ENCODE measurements around the gene KCTD7. TPM values are rescaled to one million over a fixed set of nuclear protein-coding genes. Genes with fewer than 3 reads are reported as not detected.

Gene KCTD7
- total and polyA plus RNA-seq, 10 of the 15 experiments (the other 5 are each of a cell fraction or from before 2014, with no cell fraction given) = 1.6 to 18.0 (median 9.4) TPM

DNA sequence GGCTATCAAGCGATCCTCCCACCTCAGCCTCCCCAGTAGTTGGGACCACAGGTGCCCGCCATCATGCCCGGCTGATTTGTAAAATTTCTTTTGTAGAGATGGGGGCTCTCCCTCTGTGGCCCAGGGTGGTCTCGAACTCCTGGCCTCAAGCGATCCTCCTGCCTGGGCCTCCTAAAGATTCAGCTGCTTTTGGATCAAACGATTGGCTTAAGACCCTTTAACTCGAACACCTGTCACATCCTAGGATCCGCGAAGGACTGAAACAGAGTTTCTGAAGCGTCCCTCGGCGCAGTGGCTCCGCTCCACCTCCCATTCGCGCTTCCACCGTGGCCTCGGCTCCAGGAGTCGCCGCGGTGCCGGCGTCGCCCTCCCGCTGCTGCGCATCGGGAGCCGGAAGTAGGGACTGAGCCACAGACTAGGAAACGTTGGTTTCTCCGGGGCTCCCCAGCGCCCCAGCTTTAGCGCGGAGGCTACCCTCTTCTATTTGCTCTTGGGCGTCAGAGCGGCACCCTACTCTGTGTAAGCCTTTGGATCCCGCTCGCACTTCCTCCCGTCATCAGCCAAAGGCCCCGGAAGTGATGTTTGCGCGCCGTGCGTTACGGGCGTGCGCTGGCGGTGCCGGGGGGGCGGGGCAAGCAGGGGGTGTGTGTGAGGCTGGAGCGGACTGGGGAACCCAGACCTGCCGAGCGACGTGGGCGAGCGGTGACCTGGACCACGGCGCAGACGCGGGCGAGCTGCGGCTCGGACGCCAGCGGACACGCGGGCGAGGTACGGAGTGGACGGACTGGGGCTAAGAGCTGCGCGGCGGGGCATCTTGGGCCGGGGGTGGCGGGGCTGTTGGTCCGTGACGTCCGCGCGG, 53.0 kb downstream of the KCTD7 start (continued):
- no peak for TF ChIP-seq JUND (IDR thresholded peaks at IDR 0.05; ENCODE audit: low read depth, low read length)
- no peak; the same call in none of the 2 replicates for TF ChIP-seq YY1 (IDR thresholded peaks at IDR 0.05; ENCODE audit: low read depth, low read length)
- TF ChIP-seq, protein P1, sequence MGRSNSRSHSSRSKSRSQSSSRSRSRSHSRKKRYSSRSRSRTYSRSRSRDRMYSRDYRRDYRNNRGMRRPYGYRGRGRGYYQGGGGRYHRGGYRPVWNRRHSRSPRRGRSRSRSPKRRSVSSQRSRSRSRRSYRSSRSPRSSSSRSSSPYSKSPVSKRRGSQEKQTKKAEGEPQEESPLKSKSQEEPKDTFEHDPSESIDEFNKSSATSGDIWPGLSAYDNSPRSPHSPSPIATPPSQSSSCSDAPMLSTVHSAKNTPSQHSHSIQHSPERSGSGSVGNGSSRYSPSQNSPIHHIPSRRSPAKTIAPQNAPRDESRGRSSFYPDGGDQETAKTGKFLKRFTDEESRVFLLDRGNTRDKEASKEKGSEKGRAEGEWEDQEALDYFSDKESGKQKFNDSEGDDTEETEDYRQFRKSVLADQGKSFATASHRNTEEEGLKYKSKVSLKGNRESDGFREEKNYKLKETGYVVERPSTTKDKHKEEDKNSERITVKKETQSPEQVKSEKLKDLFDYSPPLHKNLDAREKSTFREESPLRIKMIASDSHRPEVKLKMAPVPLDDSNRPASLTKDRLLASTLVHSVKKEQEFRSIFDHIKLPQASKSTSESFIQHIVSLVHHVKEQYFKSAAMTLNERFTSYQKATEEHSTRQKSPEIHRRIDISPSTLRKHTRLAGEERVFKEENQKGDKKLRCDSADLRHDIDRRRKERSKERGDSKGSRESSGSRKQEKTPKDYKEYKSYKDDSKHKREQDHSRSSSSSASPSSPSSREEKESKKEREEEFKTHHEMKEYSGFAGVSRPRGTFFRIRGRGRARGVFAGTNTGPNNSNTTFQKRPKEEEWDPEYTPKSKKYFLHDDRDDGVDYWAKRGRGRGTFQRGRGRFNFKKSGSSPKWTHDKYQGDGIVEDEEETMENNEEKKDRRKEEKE (IDR thresholded peaks at IDR 0.05) = no peak
- TF ChIP-seq, protein P2, sequence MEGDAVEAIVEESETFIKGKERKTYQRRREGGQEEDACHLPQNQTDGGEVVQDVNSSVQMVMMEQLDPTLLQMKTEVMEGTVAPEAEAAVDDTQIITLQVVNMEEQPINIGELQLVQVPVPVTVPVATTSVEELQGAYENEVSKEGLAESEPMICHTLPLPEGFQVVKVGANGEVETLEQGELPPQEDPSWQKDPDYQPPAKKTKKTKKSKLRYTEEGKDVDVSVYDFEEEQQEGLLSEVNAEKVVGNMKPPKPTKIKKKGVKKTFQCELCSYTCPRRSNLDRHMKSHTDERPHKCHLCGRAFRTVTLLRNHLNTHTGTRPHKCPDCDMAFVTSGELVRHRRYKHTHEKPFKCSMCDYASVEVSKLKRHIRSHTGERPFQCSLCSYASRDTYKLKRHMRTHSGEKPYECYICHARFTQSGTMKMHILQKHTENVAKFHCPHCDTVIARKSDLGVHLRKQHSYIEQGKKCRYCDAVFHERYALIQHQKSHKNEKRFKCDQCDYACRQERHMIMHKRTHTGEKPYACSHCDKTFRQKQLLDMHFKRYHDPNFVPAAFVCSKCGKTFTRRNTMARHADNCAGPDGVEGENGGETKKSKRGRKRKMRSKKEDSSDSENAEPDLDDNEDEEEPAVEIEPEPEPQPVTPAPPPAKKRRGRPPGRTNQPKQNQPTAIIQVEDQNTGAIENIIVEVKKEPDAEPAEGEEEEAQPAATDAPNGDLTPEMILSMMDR (IDR thresholded peaks at IDR 0.05 in 2 of 3, conservative IDR thresholded peaks at IDR 0.05 in 1 of 3; ENCODE audit: control insufficient read depth in 2 of 3, extremely low read depth in 1 of 3, insufficient read depth in 1 of 3, low read depth in 3 of 3, low read length in 3 of 3) = no peak
- TF ChIP-seq, protein P3, sequence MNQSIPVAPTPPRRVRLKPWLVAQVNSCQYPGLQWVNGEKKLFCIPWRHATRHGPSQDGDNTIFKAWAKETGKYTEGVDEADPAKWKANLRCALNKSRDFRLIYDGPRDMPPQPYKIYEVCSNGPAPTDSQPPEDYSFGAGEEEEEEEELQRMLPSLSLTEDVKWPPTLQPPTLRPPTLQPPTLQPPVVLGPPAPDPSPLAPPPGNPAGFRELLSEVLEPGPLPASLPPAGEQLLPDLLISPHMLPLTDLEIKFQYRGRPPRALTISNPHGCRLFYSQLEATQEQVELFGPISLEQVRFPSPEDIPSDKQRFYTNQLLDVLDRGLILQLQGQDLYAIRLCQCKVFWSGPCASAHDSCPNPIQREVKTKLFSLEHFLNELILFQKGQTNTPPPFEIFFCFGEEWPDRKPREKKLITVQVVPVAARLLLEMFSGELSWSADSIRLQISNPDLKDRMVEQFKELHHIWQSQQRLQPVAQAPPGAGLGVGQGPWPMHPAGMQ (IDR thresholded peaks at IDR 0.05; ENCODE audit: borderline replicate concordance) = no peak
- peak; percentile 73; the same call in 1 of the 2 replicates for TF ChIP-seq TAF1 (IDR thresholded peaks at IDR 0.05; ENCODE audit: borderline replicate concordance, low read depth, low read length)
- TF ChIP-seq NFIC (IDR thresholded peaks at IDR 0.05; ENCODE audit: low read depth, low read length) = no peak
- TF ChIP-seq FOXM1 (IDR thresholded peaks at IDR 0.05; ENCODE audit: low read depth, low read length) = no peak
- TF ChIP-seq STAT3 (IDR thresholded peaks at IDR 0.05; ENCODE audit: low read depth, low read length) = no peak
- no peak; the same call in 1 of the 2 replicates for TF ChIP-seq RUNX3 (IDR thresholded peaks at IDR 0.05; ENCODE audit: low read length)
- TF ChIP-seq CHD4 (IDR thresholded peaks at IDR 0.05) = no peak
- no peak; the same call in 1 of the 2 replicates for TF ChIP-seq ASH2L (IDR thresholded peaks at IDR 0.05; ENCODE audit: borderline replicate concordance, low read depth)
- TF ChIP-seq KLF5 (IDR thresholded peaks at IDR 0.05; ENCODE audit: partially characterized antibody) = no peak
- no peak; the same call in 1 of the 2 replicates for TF ChIP-seq DPF2 (IDR thresholded peaks at IDR 0.05)
- no peak for TF ChIP-seq KAT2A (conservative IDR thresholded peaks at IDR 0.05; ENCODE audit: control insufficient read depth, low read depth, low read length)
- no peak for TF ChIP-seq CHD2 (IDR thresholded peaks at IDR 0.05; ENCODE audit: borderline replicate concordance, low read depth, low read length)
- no peak for TF ChIP-seq SUZ12 (IDR thresholded peaks at IDR 0.05; ENCODE audit: unreplicated experiment)
- peak; percentile 96; the same call in 1 of the 2 replicates for TF ChIP-seq PML (IDR thresholded peaks at IDR 0.05; ENCODE audit: low read length)
- TF ChIP-seq CEBPB (IDR thresholded peaks at IDR 0.05; ENCODE audit: borderline replicate concordance in 1 of 2, low read depth in 2 of 2, low read length in 2 of 2) = no peak
- no peak for TF ChIP-seq YBX1 (IDR thresholded peaks at IDR 0.05)
- TF ChIP-seq NBN (IDR thresholded peaks at IDR 0.05) = peak; percentile 54; the same call in 1 of the 2 replicates
- no peak for TF ChIP-seq ESRRA (IDR thresholded peaks at IDR 0.05; ENCODE audit: low read length)
- TF ChIP-seq ZZZ3 (IDR thresholded peaks at IDR 0.05; ENCODE audit: control insufficient read depth, insufficient read length, low read depth) = no peak
- TF ChIP-seq BRCA1 (IDR thresholded peaks at IDR 0.05; ENCODE audit: low read depth, low read length) = no peak
- TF ChIP-seq MEF2B (IDR thresholded peaks at IDR 0.05; ENCODE audit: partially characterized antibody, poor library complexity, severe bottlenecking) = no peak
